HepG2 (cell line): ENCODE data around the gene SMARCA4. TPM values are rescaled to one million over a fixed set of nuclear protein-coding genes. Genes with fewer than 3 reads are reported as not detected.
A peak's percentile ranks its signal among the peaks of the same experiment; 100 is the strongest.

Source experiments
- ATAC-seq: fragments of 200-7000 bp; cut with Tn5 transposase; 3 replicates; pipeline ENCODE4 v1.9.1; 2020; ENCODE audit warnings: mild to moderate bottlenecking, moderate library complexity
- BruUV-seq: library from RNA; stranded (reverse); fragments of 400-500 nt; replicated peaks from 2 replicates; lab custom pipeline; 2021; lab: Mats Ljungman, UMichigan
- CTCF ChIA-PET: fragments of 300-600 bp; formaldehyde crosslinking; extraction: SDS; loops from one replicate; lab custom pipeline; 2021; ENCODE audit warnings: low total read pairs, inconsistent platforms, low intra/inter-chr PET ratio; lab: Yijun Ruan, JAX
- POLR2A ChIA-PET: fragments of 350-600 bp; sonication (Branson Sonifier 250); formaldehyde crosslinking; loops from one replicate; lab custom pipeline; 2020; ENCODE audit warnings: antibody characterized with exemption, inconsistent platforms; lab: Yijun Ruan, JAX
- DNase-seq: peaks from one replicate; pipeline ENCODE4 v3.0.0-alpha.2; 2015; ENCODE audit warnings: low spot score
- FAIRE-seq: peaks from 3 replicates; lab custom pipeline; 2011; peaks lifted over from hg19 to GRCh38; lab: Jason Lieb, UNC
- H2AFZ ChIP-seq: one replicate; pipeline ENCODE4 v1.6.1; 2011; ENCODE audit warnings: low read length, inconsistent platforms
- H3K27ac ChIP-seq: fragments of 300-600 bp; 3 replicates; pipeline ENCODE4 v1.8.0; 2011; ENCODE audit warnings: mixed run types, mild to moderate bottlenecking, mixed read lengths, low read length, inconsistent platforms; ENCODE audit not compliant: insufficient read depth; ENCODE audit errors: extremely low read length
- H3K27me3 ChIP-seq, 2 experiments: fragments of 200-600 bp in 1 of 2; 2 replicates in 1 of 2; 3 replicates in 1 of 2; pipeline versions ENCODE4 v1.6.0 to v1.8.0; 2011; ENCODE audit warnings: low read length in 2 of 2, mild to moderate bottlenecking in 2 of 2, moderate library complexity in 2 of 2, inconsistent platforms in 1 of 2; ENCODE audit not compliant: insufficient read depth in 2 of 2, control insufficient read depth in 1 of 2
- H3K36me3 ChIP-seq, 2 experiments: fragments of 200-600 bp in 1 of 2; replicated peaks in 1 of 2; 2 replicates in 1 of 2; 3 replicates in 1 of 2; pipeline versions ENCODE4 v1.5.1 to v1.8.0; 2011; ENCODE audit warnings: low read length in 2 of 2, inconsistent platforms in 1 of 2; ENCODE audit not compliant: insufficient read depth in 2 of 2, control insufficient read depth in 1 of 2
- H3K4me1 ChIP-seq: 2 replicates; pipeline ENCODE4 v1.5.1; 2012; ENCODE audit warnings: low read length, inconsistent platforms; ENCODE audit not compliant: insufficient read depth
- H3K4me2 ChIP-seq: 2 replicates; pipeline ENCODE4 v1.6.0; 2011; ENCODE audit warnings: low read depth, low read length, inconsistent platforms
- H3K4me3 ChIP-seq, 3 experiments: fragments of 200-600 bp in 1 of 3; sonication (generic), shearing (Covaris generic) in 1 of 3; replicated peaks in 1 of 3; 2 replicates each; pipeline ENCODE4 v1.5.1; 2011 to 2016; ENCODE audit warnings: low read length in 3 of 3, inconsistent platforms in 2 of 3, low read depth in 2 of 3, mild to moderate bottlenecking in 2 of 3, control low read depth in 1 of 3, mixed read lengths in 1 of 3; ENCODE audit not compliant: insufficient read depth in 1 of 3
- H3K79me2 ChIP-seq: one replicate; pipeline ENCODE4 v1.6.1; 2011; ENCODE audit warnings: low read length, inconsistent platforms; ENCODE audit not compliant: insufficient read depth
- H3K9ac ChIP-seq: 2 replicates; pipeline ENCODE4 v1.6.0; 2011; ENCODE audit warnings: mild to moderate bottlenecking, low read depth, low read length, inconsistent platforms; ENCODE audit not compliant: insufficient read depth
- H3K9me3 ChIP-seq: 2 replicates; pipeline ENCODE4 v1.5.1; 2012; ENCODE audit warnings: mild to moderate bottlenecking, low read length
- H4K20me1 ChIP-seq: 2 replicates; pipeline ENCODE4 v1.6.0; 2011; ENCODE audit warnings: inconsistent platforms, mild to moderate bottlenecking, low read length, moderate library complexity; ENCODE audit not compliant: insufficient read depth
- AGO2 ChIP-seq: fragments of 200-400 bp; formaldehyde crosslinking; optimal IDR thresholded peaks from 2 replicates; pipeline ENCODE3; 2017; ENCODE audit warnings: mild to moderate bottlenecking, low read depth, low read length, moderate library complexity
- ATF7 ChIP-seq, 2 experiments: fragments of 450-650 bp in 1 of 2; sonication (generic) in 1 of 2; formaldehyde crosslinking in 1 of 2; IDR thresholded peaks; 2 replicates each; pipeline versions ENCODE4 v1.4.0 to v1.6.1; 2016 to 2020; ENCODE audit warnings: antibody characterized with exemption in 1 of 2, mild to moderate bottlenecking in 1 of 2, missing genetic modification reagents in 1 of 2
- GABPB1 ChIP-seq: IDR thresholded peaks from 2 replicates; pipeline ENCODE4 v1.6.1; 2016; ENCODE audit warnings: mild to moderate bottlenecking, missing genetic modification reagents, moderate library complexity, missing compliant biosample characterization
- KLF15 ChIP-seq: sonication (generic); formaldehyde crosslinking; IDR thresholded peaks from 2 replicates; pipeline ENCODE4 v1.8.1; 2023; ENCODE audit warnings: borderline replicate concordance, mild to moderate bottlenecking, inconsistent platforms, missing genetic modification reagents, mixed read lengths
- POLR2A ChIP-seq, 2 experiments: IDR thresholded peaks; 2 replicates each; pipeline ENCODE4 v1.6.1; 2011; ENCODE audit warnings: low read depth in 2 of 2, low read length in 2 of 2, mild to moderate bottlenecking in 1 of 2, moderate library complexity in 1 of 2; ENCODE audit not compliant: insufficient read depth in 1 of 2
- RBFOX2 ChIP-seq: fragments of 200-400 bp; formaldehyde crosslinking; IDR thresholded peaks from 2 replicates; pipeline ENCODE4 v1.6.1; 2017; ENCODE audit warnings: low read depth, mild to moderate bottlenecking, low read length
- RBM22 ChIP-seq: fragments of 200-400 bp; formaldehyde crosslinking; optimal IDR thresholded peaks from 2 replicates; pipeline ENCODE3; 2017; ENCODE audit warnings: mild to moderate bottlenecking, low read length, moderate library complexity
- SALL1 ChIP-seq: sonication (generic); formaldehyde crosslinking; IDR thresholded peaks from 2 replicates; pipeline ENCODE4 v1.8.0; 2022; ENCODE audit warnings: mild to moderate bottlenecking, missing genetic modification reagents
- ZNF124 ChIP-seq: sonication (generic); formaldehyde crosslinking; IDR thresholded peaks from 2 replicates; pipeline ENCODE4 v1.4.0; 2020; ENCODE audit warnings: missing genetic modification reagents
- ZNF441 ChIP-seq: sonication (generic); formaldehyde crosslinking; IDR thresholded peaks from 2 replicates; pipeline ENCODE4 v1.7.0; 2021; ENCODE audit warnings: missing genetic modification reagents, borderline replicate concordance
- WGBS: methylation state at CpG from one replicate; pipeline ENCODE4 v1.1.6; 2017; ENCODE audit warnings: low lambda C conversion rate; 5-methylcytosine and 5-hydroxymethylcytosine counted together
- in situ Hi-C: cut with HindIII; loops from 2 replicates; pipeline ENCODE4 v1.10.0; 2017; ENCODE audit warnings: low pct_unique_long_range_greater_than_20kb; ENCODE audit not compliant: extremely low pct_ligation_motif_present
- intact Hi-C: fragments of 100-400 bp; cut with micrococcal nuclease; formaldehyde crosslinking; loops from one replicate; pipeline ENCODE4 v1.10.0; 2022; ENCODE audit not compliant: unreplicated experiment
- polyA plus RNA-seq, 8 experiments: library from polyadenylated mRNA; depleted of rRNA in 3 of 8; stranded (reverse) in 7 of 8; unstranded in 1 of 8; fragments of >200 nt; fragmentation: Illumina TruSeq in 4 of 8; extraction: Trizol in 4 of 8; gene quantifications; 2 replicates each; pipeline versions ENCODE4 v1.2.1 to v1.2.3, GENCODE V29; 2011 to 2016; ENCODE audit warnings: low read depth in 4 of 8, missing spikeins in 1 of 8, mixed read lengths in 1 of 8; ENCODE audit not compliant: insufficient read depth in 1 of 8
- total RNA-seq, 5 experiments: library from RNA; depleted of rRNA; stranded (reverse); fragments of >200 nt; fragmentation: Illumina TruSeq; extraction: Trizol; gene quantifications; 2 replicates each; pipeline ENCODE4 v1.2.3, GENCODE V29; 2016; ENCODE audit warnings: low read depth in 1 of 5
- TF ChIP-seq, protein P1 (sequence below): sonication (generic); formaldehyde crosslinking; IDR thresholded peaks from 2 replicates; pipeline ENCODE4 v1.5.0; 2020; ENCODE audit warnings: missing genetic modification reagents
- TF ChIP-seq, protein P2 (sequence below): sonication (generic); formaldehyde crosslinking; IDR thresholded peaks from 2 replicates; pipeline ENCODE4 v1.4.0; 2020; ENCODE audit warnings: missing genetic modification reagents, borderline replicate concordance
- TF ChIP-seq, protein P3 (sequence below): sonication (generic); formaldehyde crosslinking; IDR thresholded peaks from 2 replicates; pipeline ENCODE4 v1.8.0; 2022; ENCODE audit warnings: missing genetic modification reagents, mild to moderate bottlenecking, inconsistent platforms, borderline replicate concordance
- TF ChIP-seq, protein P4 (sequence below): sonication (generic); formaldehyde crosslinking; IDR thresholded peaks from 2 replicates; pipeline ENCODE4 v1.5.0; 2020; ENCODE audit warnings: missing genetic modification reagents

SMARCA4 gene
- total and polyA plus RNA-seq, 2 of the 13 experiments (the other 11 are each of a cell fraction or from before 2014, with no cell fraction given) = 25.4 to 45.9 TPM

DNA sequence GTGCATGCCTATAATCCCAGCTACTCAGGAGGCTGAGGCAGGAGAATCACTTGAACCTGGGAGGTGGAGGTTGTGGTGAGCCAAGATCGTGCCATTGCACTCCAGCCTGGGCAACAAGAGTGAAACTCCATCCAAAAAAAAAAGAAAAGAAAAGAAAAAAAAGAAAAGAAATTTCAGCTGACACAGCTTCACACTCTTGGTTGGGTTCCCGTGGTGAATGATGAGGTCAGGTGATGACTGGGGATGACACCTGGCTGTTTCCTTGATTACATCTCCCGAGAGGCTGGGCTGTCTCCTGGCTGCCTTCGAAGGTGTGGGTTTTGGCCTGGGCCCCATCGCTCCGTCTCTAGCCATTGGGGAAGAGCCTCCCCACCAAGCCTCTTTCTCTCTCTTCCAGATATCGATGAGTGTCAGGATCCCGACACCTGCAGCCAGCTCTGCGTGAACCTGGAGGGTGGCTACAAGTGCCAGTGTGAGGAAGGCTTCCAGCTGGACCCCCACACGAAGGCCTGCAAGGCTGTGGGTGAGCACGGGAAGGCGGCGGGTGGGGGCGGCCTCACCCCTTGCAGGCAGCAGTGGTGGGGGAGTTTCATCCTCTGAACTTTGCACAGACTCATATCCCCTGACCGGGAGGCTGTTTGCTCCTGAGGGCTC, 150.4 kb downstream of the SMARCA4 start:
- DNase-seq (no peak), ATAC-seq (peak; percentile 14), FAIRE-seq (no peak)
- WGBS = 85% methylated on average over 11 of the region's 15 CpGs
- BruUV-seq = no TSS peak
- H3K9me3 ChIP-seq = no peaks in the 10 kb centered on the region
- H3K4me2 ChIP-seq = no peak overlapping the region
- POLR2A ChIA-PET = interaction anchor here (1.8 kb wide), 1 partner anchor 16 kb away, joined by 5 read pairs; no protein-coding TSS in a partner anchor
- peaks cover 43 to 85% of the 10 kb centered on the region in 2 experiments for H3K36me3 ChIP-seq
- H3K4me1 ChIP-seq = no peaks in the 10 kb centered on the region
- H3K79me2 ChIP-seq = peaks cover 9% of the 10 kb centered on the region
- H3K27ac ChIP-seq = no peak overlapping the region
- H3K4me3 ChIP-seq = no peak overlapping the region
- intact Hi-C loops (no loop called here), in situ Hi-C loops (no loop called here)
- H2AFZ ChIP-seq = no peak overlapping the region
- peaks cover 32% of the 10 kb centered on the region for H4K20me1 ChIP-seq
- CTCF ChIA-PET = no interaction called here
- no peaks in the 10 kb centered on the region for H3K27me3 ChIP-seq
- no peak overlapping the region for H3K9ac ChIP-seq
- TF ChIP-seq, protein P1, sequence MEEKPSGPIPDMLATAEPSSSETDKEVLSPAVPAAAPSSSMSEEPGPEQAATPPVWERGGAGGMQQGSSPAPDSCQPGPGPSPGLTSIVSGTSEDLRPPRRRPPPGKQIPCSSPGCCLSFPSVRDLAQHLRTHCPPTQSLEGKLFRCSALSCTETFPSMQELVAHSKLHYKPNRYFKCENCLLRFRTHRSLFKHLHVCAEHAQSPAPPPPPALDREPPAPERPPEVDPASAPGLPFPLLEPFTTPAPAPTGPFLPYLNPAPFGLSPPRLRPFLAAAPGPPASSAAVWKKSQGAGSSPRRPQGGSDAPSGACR (CRISPR knock-in tag) = no peak
- TF ChIP-seq, protein P2, sequence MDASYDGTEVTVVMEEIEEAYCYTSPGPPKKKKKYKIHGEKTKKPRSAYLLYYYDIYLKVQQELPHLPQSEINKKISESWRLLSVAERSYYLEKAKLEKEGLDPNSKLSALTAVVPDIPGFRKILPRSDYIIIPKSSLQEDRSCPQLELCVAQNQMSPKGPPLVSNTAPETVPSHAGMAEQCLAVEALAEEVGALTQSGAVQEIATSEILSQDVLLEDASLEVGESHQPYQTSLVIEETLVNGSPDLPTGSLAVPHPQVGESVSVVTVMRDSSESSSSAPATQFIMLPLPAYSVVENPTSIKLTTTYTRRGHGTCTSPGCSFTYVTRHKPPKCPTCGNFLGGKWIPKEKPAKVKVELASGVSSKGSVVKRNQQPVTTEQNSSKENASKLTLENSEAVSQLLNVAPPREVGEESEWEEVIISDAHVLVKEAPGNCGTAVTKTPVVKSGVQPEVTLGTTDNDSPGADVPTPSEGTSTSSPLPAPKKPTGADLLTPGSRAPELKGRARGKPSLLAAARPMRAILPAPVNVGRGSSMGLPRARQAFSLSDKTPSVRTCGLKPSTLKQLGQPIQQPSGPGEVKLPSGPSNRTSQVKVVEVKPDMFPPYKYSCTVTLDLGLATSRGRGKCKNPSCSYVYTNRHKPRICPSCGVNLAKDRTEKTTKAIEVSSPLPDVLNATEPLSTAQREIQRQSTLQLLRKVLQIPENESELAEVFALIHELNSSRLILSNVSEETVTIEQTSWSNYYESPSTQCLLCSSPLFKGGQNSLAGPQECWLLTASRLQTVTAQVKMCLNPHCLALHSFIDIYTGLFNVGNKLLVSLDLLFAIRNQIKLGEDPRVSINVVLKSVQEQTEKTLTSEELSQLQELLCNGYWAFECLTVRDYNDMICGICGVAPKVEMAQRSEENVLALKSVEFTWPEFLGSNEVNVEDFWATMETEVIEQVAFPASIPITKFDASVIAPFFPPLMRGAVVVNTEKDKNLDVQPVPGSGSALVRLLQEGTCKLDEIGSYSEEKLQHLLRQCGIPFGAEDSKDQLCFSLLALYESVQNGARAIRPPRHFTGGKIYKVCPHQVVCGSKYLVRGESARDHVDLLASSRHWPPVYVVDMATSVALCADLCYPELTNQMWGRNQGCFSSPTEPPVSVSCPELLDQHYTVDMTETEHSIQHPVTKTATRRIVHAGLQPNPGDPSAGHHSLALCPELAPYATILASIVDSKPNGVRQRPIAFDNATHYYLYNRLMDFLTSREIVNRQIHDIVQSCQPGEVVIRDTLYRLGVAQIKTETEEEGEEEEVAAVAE (CRISPR knock-in tag) = no peak
- TF ChIP-seq RBFOX2 (peak; percentile 39; the same call in 1 of the 2 replicates), GABPB1 (CRISPR knock-in tag) (no peak), AGO2 (peak; percentile 62), ATF7 (IDR thresholded peaks at IDR 0.05) (no peak), ATF7 (CRISPR knock-in tag; IDR thresholded peaks at IDR 0.05) (no peak), RBM22 (peak; percentile 95), ZNF441 (CRISPR knock-in tag) (no peak), POLR2A (IDR thresholded peaks at IDR 0.05; ENCODE audit: insufficient read depth in 1 of 2, low read depth in 2 of 2, low read length in 2 of 2) (peak; percentile 21 to 35; a peak in 1 of 4 replicates), ZNF124 (CRISPR knock-in tag) (no peak), KLF15 (CRISPR knock-in tag) (no peak), SALL1 (CRISPR knock-in tag) (no peak)
- TF ChIP-seq, protein P3, sequence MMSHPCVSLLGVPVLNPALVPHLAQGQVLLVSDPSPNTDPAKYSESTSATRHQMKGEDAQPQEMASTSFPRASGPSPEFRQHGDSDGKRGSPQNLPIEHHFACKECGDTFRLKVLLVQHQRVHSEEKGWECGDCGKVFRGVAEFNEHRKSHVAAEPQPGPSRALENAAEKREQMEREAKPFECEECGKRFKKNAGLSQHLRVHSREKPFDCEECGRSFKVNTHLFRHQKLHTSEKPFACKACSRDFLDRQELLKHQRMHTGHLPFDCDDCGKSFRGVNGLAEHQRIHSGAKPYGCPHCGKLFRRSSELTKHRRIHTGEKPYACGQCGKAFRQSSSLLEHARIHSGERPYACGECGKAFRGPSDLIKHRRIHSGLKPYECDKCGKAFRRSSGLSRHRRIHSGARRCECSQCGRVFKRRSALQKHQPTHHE (CRISPR knock-in tag) = no peak
- TF ChIP-seq, protein P4, sequence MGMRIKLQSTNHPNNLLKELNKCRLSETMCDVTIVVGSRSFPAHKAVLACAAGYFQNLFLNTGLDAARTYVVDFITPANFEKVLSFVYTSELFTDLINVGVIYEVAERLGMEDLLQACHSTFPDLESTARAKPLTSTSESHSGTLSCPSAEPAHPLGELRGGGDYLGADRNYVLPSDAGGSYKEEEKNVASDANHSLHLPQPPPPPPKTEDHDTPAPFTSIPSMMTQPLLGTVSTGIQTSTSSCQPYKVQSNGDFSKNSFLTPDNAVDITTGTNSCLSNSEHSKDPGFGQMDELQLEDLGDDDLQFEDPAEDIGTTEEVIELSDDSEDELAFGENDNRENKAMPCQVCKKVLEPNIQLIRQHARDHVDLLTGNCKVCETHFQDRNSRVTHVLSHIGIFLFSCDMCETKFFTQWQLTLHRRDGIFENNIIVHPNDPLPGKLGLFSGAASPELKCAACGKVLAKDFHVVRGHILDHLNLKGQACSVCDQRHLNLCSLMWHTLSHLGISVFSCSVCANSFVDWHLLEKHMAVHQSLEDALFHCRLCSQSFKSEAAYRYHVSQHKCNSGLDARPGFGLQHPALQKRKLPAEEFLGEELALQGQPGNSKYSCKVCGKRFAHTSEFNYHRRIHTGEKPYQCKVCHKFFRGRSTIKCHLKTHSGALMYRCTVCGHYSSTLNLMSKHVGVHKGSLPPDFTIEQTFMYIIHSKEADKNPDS (CRISPR knock-in tag) = no peak
